GM21381 (cell line): Measurements from ENCODE around the gene KYNU.
"Not testable (repeated sequence)": the region's sequence is repeated elsewhere in the genome, so short reads cannot be mapped to it uniquely, and the experiment has no call there.

ENCODE experiments used
- ATAC-seq: cut with Tn5 transposase; IDR thresholded peaks from one replicate; pipeline ENCODE4 v1.9.1; 2021; ENCODE audit warnings: mild to moderate bottlenecking, moderate library complexity; ENCODE audit not compliant: unreplicated experiment

Gene KYNU

DNA sequence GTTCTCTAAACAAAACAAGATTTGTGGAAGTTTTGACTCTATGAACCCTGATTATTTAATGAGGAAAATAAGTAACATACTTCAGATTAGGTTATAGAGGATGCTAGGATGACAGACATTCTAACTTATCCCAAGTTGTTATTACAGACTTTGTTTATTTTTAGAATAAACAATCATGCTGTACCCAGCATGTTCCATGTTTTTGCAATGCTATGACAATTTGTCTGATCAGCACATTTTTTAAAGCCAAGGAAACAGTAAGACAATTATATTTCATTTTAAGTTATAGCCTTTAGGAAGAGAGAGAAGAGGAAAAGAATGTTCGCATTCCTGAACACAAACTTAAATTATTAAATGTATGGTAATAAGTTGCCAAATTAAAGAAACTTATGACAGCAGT is 119.8 kb downstream of the KYNU start:
- ATAC-seq: no peak

DNA sequence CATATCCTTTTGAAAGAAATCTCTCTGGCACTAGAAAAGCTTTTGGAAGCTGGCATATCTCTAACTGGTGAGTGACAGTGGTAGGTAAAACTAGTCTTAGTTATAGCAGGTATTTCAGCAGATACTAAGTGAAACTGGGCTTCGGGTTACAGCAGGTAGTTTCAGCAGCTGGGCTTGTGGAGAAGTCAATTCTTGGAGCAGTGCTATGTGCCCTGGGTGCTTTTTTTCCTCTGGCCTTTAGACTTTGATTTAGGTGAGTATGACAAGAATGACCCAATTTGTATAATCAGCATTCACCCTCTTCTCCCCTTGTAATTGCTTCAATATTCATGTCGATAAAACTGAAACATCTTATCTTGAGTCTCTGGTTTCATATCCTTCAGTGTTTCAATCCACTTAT is 123.1 kb downstream of the KYNU start:
- ATAC-seq: no peak

DNA sequence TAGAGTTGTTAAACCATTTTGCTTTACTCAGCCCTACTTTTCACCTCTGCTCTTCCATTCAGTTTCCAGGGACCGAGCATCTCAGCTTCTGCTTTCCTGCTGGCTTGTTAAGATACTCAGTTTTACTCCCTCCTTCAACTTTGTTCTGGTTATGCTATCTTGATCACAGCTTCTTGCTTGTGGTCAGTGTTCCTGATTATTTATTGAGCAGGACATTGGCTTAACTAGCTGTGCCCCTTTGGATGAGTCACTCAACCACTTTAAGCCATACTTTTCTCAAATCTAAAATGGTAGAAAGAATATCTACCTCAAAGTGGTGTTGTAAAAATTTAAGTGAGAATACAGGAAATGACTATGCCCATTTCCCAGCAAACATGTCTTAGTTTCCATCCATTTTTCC is 124.0 kb downstream of the KYNU start:
- ATAC-seq: no peak

DNA sequence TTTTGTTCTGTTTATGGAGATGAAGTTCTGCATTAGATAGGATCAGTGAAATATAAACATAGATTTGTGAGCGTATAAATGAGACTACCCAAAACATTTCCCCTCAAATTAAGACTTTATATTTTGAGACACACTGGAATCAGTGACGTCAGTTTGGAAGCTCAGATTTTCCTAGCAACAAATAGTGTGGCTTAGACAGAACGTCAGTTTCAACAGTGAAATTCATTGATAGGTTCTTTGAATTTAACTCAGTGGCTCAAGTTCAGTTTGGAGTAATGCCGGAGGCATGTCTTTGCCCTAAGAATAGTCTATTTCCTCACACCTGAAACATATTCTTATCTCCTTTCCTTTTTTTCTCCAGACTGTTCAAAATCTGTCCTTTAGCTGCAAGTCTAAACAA is 138.2 kb downstream of the KYNU start:
- no peak for ATAC-seq

DNA sequence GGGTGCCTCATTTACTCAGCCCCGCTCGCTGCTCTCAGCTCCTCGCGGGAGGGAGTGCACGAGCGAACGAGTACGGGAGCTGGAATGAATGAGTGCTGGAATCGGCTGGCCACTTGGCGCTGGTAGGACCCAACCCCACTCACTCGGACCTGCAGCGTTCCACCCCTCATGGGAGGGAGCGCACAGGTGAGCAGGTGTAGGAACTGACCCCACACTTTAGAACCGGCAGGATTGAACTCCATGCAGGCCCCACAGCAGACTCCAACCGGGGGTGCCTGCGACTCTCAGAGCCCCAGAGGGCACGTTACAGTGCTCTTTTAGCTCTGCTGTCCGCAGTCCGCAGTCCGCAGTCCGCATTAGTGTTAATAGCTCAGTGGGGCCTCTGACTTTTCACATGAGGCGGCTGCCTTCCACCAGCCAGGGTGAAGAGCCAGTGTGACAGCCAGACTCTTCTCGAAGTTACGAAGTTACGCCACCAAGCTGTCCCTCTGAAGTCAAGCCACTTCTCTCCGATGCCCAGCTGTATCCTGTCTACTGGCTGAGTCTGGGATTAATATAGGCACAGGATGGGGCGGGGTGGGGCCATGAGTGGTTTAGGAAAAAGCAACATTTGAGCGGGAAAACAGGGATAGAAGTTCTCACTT is 149.1 kb downstream of the KYNU start:
- no peak for ATAC-seq

DNA sequence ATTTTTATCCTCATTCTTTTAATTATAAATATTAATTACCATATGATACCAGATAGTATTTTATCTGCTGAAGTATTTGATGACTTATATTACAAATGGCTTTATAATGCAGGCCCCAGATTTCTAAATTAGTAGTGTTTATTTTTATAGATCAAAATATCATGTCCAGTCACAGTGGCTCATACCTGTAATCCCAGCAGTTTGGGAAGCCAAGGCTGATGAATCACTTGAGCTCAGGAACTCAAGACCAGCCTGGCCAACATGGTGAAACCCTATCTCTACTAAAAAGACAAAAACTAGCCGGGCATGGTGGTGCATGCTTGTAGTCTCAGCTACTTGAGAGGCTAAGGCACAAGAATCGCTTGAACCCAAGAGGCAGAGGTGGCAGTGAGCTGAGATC is 151.7 kb downstream of the KYNU start:
- ATAC-seq: no peak

DNA sequence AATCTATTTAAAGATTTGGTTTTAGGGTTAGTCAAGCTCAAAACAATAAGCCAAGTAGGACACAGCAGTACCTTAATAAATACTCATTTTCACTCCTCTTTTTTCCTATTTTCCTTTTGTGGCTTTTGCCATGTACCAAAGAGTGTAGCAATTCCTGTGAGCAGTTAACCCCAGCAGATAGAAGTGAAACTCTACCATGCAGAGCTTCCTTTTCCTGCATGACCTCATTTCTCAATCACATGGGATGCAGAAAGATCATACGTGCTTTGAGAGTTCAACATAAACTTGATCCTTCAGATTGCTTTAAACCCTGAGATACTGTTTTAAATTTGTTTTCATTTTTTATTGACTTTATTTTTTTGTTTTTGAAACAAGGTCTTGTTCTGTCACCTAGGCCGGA is 152.7 kb downstream of the KYNU start:
- no peak for ATAC-seq

DNA sequence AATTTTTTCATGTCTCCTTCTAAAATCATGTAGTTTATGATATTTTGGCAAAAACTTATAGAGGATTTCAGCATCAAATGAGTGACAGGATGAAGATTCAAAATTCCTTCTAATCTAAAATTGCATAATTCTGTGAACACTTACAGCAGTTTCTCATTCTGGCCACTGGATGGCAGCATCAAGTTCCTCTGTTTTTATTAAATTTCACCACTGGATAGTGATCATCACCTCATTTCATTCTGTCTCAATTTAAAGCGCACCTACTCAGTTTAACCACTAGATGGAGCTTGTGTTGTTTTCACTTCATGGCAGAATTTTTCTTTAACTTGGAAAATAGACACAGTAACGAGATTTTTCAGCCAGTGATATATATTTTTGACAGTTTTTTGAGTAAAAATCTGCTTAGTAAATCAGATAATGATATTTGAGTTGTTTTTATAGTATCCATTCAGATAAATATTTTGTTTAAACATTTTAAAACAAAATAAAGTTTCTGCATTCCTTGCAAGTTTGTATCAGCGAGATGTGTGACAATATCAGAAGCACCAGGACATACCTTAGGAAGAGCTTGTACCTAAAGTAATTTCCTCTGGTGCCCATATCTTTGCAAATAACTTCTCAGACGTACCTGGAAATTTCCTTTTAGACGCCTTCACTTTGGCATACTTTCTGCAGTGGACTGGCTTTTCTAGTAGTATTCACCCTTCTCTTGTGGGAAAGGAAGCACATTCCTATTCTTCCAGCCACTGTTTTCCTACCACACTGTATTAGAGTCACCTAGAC is 157.0 kb downstream of the KYNU start:
- ATAC-seq: peak; percentile 86

DNA sequence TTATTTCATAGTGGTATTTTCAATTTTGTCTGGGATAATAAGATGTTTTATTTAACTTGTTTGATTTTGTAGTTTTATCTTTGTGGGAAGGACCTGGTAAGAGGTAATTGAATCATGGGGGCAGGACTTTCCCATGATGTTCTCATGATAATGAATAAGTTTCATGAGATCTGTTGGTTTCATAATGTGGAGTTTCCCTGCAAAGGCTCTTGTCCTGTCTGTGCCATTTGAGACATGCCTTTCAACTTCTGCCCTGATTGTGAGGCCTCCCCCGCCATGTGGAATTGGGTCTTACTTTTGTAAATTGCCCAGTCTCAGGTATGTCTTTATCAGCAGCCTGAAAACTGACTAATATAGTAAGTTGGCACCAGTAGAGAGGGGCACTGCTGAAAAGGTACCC is 174.0 kb downstream of the KYNU start:
- no peak for ATAC-seq

DNA sequence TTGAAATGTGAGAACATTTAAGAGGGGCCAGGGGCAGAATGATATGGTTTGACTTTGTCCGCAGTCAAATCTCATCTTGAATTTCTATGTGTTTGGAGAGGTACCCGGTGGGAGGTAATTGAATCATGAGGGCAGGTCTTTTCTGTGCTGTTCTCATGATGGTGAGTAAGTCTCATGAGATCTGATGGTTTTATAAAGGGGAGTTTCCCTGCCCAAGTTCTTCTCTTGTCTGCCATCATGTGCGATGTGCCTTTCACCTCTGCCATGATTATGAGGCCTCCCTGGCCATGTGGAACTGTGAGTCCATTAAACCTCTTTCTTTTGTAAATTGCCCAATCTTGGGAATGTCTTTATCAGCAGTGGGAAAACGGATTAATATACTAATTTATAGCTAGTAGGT is 176.0 kb downstream of the KYNU start:
- not testable (repeated sequence) for ATAC-seq

DNA sequence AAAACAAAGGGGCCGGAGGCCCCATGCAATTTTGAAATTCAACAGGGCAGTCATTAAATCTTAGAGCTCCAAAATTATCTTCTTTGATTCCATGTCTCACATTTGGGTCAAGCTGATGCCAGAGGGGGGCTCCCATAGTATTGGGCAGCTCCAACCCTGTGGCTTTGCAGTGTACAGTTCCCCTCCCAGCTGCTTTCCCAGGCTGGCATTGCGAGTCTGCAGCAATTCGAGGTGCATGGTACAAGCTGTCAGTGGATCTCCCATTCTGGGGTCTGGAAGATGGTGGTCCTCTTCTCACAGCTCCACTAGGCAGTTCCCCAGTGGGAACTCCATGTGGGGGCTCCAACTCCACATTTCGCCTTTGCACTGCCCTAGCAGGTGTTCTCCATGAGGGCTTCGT is 179.1 kb downstream of the KYNU start:
- ATAC-seq: no peak

DNA sequence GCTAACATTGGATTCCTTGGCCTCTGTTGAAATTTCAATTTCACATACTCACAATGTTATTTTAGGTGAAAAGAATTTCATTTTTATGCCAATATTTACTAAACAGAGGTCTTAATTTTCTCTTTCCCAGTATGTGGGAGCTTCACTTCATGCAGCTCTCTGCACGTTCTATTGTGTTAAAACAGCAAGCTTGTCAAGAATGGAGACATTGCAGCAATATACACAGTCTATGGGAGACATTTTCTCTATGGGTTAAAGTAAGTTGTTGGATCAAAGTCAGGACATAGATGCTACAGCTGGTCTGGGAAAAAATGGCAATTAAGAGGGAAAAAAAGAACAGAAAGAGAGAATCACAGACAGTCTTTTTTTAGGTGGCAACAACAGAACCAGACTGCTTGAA is 181.4 kb downstream of the KYNU start:
- ATAC-seq: no peak

DNA sequence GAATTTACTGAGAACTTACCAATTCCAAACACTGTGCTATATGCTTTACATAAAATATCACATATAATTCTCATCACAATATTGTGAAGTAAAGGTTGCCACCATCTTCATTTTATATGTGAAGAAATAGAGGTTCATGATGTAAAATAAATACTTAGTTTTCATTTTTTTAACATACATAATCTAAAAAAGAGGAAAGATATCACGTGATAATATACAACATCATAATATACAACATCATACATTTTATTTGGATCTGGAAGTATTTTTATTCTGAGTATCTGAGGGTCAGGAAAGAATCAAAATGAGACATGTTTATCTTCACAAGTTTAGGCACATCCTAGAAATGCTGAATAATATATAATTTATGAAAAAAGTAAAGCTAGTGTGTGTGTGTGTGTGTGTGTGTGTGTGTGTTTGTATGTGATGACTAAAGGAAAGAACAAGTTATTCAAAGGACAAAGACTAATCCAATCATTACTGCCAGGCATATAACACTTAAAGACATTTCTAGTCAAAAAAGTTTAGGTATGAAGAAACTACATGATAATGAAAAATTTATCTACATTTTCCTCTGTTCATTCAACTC is 186.2 kb downstream of the KYNU start:
- no peak for ATAC-seq

DNA sequence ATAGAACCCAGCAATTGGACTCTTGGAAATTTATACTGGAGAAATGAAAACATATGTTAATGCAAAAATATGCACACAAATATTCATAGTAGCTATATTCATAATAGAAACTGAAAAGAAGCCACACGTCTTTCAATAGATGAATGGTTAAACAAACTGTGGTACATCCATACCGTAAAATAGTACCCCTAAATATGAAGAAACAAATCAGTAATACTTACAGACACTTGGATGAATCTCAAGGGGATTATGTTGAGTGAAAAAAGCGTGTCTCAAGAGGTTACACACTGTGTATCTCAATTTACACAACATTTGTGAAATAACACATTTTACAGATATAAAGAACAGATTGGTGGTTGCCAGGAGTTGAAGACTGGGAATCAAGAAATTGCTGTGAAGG is 190.6 kb downstream of the KYNU start:
- ATAC-seq: no peak

DNA sequence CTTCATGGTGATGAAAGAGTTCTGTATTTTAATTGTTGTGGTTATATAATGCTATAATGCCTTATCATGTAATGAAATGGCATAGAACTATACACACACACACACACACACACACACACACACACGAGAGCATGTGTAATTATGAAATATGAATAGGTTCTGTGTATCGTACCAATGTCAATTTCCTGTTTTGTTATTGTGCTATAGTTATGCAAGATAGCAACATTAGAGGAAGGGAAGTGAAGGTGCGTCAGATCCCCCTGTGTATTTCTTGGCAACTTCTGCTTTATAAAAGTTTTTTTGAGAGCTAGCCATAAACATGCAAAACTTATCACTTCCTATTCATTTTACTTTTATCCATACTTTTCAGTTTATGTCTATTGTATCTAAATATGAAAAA is 191.0 kb downstream of the KYNU start:
- ATAC-seq: no peak

DNA sequence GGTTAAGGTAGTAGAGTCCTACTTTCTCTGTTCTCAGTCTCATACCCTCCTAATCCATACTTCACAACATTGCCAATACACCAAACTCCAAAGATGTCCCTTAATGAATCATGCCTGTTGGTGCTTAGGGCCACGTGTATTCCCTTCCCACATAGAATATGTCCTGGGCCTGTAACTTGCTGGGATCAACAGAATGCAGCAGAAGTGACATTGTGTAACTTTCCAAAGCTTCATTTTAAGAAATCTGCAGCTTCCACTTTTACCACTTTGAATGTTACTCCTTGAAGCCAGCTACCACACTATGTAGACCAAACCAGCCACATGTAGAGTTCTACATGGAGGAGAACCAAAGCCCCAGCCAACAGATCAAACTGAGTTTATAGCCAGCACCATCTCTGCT is 193.2 kb downstream of the KYNU start:
- ATAC-seq: no peak

DNA sequence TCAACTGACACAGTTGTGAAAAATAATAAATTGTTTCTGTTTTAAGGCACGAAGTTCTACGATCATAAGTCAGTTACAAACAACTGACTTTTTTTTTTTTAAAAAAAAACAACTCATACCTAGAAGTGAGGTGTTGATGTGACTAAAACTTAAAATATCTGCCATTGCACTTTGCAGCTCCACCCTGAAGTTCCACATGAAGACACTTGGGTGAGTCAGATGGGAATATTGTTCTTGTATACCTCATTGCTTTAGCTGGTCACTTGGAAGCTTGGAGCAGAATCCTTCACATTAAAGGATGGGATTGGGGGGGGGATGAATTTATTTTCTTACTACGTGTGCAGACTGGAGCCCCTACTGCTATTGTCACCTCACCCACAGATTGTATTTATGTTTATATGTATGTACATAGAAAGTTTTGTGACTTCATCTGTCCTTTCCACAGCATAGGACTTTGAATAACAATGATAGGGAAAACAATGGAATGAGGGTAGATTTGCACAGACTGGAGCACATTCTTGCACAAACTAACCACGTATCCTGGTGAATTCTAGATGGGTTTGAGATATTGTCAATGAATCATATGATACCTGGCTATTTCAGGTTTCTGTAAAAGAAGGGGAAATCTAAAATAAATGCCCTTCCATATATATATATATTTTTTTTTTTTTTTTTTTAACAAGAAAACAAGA is 193.9 kb downstream of the KYNU start:
- ATAC-seq: no peak

DNA sequence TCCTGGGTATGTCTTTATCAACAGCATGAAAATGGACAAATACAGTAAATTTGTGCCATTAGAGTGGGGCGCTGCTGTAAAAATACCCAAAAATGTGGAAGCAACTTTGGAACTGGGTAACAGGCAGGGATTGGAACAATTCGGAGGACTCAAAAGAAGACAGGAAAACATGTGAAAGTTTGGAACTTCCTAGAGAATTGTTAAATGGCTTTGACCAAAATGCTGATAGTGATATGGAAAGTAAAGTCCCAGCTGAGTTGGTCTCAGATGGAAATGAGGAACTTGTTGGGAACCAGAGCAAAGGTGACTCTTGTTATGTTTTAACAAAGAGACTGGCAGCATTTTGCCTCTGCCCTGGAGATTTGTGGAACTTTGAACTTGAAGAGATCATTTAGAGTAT is 197.4 kb downstream of the KYNU start:
- ATAC-seq: not testable (repeated sequence)

DNA sequence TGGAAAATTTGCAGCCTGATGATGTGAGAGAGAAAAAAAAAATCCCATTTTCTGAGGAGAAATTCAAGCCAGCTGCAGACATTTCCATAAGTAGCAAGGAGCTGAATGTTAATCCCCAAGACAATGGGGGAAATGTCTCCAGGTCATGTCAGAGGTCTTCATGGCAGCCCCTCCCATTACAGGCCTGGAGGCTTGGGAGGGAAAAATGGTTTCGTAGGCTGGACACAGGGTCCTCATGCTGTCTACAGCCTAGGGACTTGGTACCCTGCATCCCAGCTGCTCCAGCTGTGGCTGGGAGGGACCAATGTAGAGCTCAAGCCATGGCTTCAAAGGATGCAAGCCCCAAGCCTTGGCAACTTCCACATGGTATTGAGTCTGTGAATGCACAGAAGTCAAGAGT is 198.2 kb downstream of the KYNU start:
- no peak for ATAC-seq

DNA sequence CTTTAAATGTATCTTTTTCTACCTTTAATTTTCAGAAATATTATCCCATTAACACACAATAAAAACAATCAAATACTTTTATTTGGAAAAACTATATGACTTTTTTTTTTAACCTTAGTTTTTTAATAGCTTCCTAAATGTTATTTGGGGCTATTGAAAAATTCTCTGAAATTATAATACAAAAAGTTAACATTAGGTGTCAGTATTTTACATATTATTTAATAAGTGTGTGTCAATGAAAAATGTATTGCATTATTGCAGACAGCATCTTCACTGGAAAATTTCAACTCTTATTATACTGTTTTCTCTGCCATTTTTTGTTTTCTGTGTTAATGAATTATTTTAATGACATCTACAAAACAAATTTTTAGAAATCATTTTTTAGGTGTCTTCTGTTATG is 200.6 kb downstream of the KYNU start:
- ATAC-seq: no peak

DNA sequence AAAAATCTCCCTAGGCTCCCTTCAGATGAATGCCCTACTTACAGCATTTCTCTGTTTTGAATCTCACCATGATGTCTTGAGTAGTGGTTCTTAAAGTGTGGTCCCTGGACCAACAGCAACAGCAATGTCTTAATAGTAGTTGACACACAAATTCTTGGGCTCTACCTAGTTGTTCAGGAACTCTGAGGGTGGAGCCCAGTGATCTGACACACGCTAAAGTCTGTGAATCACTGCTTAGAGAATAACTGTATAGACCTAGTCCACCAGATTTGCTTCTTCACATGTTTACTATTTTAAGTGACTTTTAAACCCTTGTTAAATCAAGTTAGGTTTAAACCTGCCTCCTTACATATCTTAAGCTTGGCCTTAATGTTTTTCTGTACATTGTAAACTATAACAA is 204.2 kb downstream of the KYNU start:
- no peak for ATAC-seq

DNA sequence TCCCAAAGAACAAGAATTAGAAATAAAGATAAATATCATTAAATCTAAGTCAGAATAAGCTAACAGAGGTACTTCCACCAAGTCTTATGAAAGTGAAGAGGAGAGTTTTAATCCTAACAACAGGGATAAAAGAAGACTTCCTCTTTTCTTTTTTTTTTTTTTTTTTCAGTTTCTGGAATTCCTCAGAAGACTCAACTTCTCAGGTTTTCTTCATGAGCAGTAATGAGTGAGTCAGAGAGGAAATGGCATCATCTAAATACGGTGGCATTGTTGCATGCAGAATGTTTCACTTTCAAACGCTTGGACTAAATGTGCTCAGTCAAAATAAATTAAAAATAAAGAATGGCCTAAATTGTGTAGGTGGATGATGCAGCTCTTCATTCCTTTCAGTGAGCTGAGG is 206.2 kb downstream of the KYNU start:
- no peak for ATAC-seq
